ENCODE measurements around the gene CPXM1. TPM values are rescaled to one million over a fixed set of nuclear protein-coding genes. Genes with fewer than 3 reads are reported as not detected.

The CPXM1 gene
- total RNA-seq = 10 to 100 TPM in 1 of 2 donors, 1 to 10 TPM in 1; 5.1 to 29.1 TPM
- 1 to 10 TPM; 1.5 to 3.3 TPM for polyA plus RNA-seq
- long read RNA-seq, donor 1, transcript CPXM1-201 (14 exons, 2,391 nt) = major isoform, 17 of 46 reads
- long read RNA-seq, donor 1, partial matches to known transcripts = 29 of 46 reads
- long read RNA-seq, donor 1, other reads (novel, unspliced or antisense) = 0 of 46 reads
- long read RNA-seq, donor 2, partial matches to known transcripts = 9 of 10 reads
- long read RNA-seq, donor 2, other reads (novel, unspliced or antisense) = 0 of 10 reads
- long read RNA-seq, donor 3, transcript CPXM1-201 (14 exons, 2,391 nt) = major isoform, 9 of 17 reads
- long read RNA-seq, donor 3, partial matches to known transcripts = 8 of 17 reads
- long read RNA-seq, donor 3, other reads (novel, unspliced or antisense) = 0 of 17 reads
- long read RNA-seq, donor 4, partial matches to known transcripts = 14 of 17 reads
- long read RNA-seq, donor 4, other reads (novel, unspliced or antisense) = 0 of 17 reads
- long read RNA-seq, donor 5, transcript CPXM1-201 (14 exons, 2,391 nt) = major isoform, 24 of 45 reads
- long read RNA-seq, donor 5, partial matches to known transcripts = 21 of 45 reads
- long read RNA-seq, donor 5, other reads (novel, unspliced or antisense) = 0 of 45 reads

GRCh38 chr20:2800521-2801285 lies at the start of gene CPXM1:
Gene CPXM1 (minus strand): TSS chr20:2800627. CDS start chr20:2800572, 55 bp downstream.
- peak; percentile 80 to 83 (median 82) for DNase-seq
- ATAC-seq (ENCODE audit: insufficient read depth, low FRiP score) = peak; percentile 30
- no peak for TF ChIP-seq CTCF (IDR thresholded peaks at IDR 0.05; ENCODE audit: control extremely low read depth, extremely low read depth)
- Histone ChIP-seq H3K4me1 (ENCODE audit: control insufficient read depth in 5 of 5, insufficient read depth in 5 of 5, low read length in 5 of 5) (peaks cover 0 to 18% (median 5%) of the 10 kb centered on the region in 5 donors), H3K27ac (ENCODE audit: low read depth in 1 of 2, low read length in 1 of 2) (no peak within 1 kb of the TSS), H3K9me3 (ENCODE audit: control insufficient read depth in 4 of 4, insufficient read depth in 3 of 4, low read length in 3 of 4) (peaks cover 0 to 2% (median 0%) of the 10 kb centered on the region in 4 donors), H3K36me3 (ENCODE audit: control insufficient read depth in 4 of 4, insufficient read depth in 4 of 4, low read length in 4 of 4) (peaks cover 0 to 16% (median 3%) of the 10 kb centered on the region in 4 donors), H3K27me3 (ENCODE audit: control insufficient read depth in 3 of 3, insufficient read depth in 3 of 3, low read length in 2 of 3) (peaks cover 14 to 45% (median 17%) of the 10 kb centered on the region in 3 donors), H3K9ac (ENCODE audit: insufficient read depth in 1 of 2, low read length in 2 of 2) (peak within 1 kb of the TSS in 1 of 2 donors; percentile 75), H3K4me3 (peak within 1 kb of the TSS; percentile 2)
- 2% methylated on average over 38 to 51 of the region's 52 CpGs for WGBS, 2 donors

GRCh38 chr20:2849529-2849928 lies 49.1 kb upstream of the CPXM1 start:
- Histone ChIP-seq H3K9me3 (ENCODE audit: control insufficient read depth in 4 of 4, insufficient read depth in 3 of 4, low read length in 3 of 4) (no peaks in the 10 kb centered on the region), H3K9ac (ENCODE audit: insufficient read depth in 1 of 2, low read length in 2 of 2) (no peak overlapping the region), H3K4me3 (no peak overlapping the region), H3K36me3 (ENCODE audit: control insufficient read depth in 4 of 4, insufficient read depth in 4 of 4, low read length in 4 of 4) (no peaks in the 10 kb centered on the region), H3K4me1 (ENCODE audit: control insufficient read depth in 5 of 5, insufficient read depth in 5 of 5, low read length in 5 of 5) (peaks cover 0 to 5% (median 0%) of the 10 kb centered on the region in 5 donors), H3K27ac (ENCODE audit: low read depth in 1 of 2, low read length in 1 of 2) (no peak overlapping the region), H3K27me3 (ENCODE audit: control insufficient read depth in 3 of 3, insufficient read depth in 3 of 3, low read length in 2 of 3) (no peaks in the 10 kb centered on the region)
- WGBS, 2 donors = 89 to 93% methylated on average over 4 of the region's 4 CpGs
- ATAC-seq (ENCODE audit: insufficient read depth, low FRiP score) (no peak), DNase-seq (no peak)
- no peak for TF ChIP-seq CTCF (IDR thresholded peaks at IDR 0.05; ENCODE audit: control extremely low read depth, extremely low read depth)

- TF ChIP-seq CTCF (IDR thresholded peaks at IDR 0.05; ENCODE audit: control extremely low read depth, extremely low read depth) = no peak
- no peak for ATAC-seq (ENCODE audit: insufficient read depth, low FRiP score)
- Histone ChIP-seq H3K36me3 (ENCODE audit: control insufficient read depth in 4 of 4, insufficient read depth in 4 of 4, low read length in 4 of 4) (peaks cover 0 to 5% (median 0%) of the 10 kb centered on the region in 4 donors), H3K9ac (ENCODE audit: insufficient read depth in 1 of 2, low read length in 2 of 2) (no peak overlapping the region), H3K9me3 (ENCODE audit: control insufficient read depth in 4 of 4, insufficient read depth in 3 of 4, low read length in 3 of 4) (no peaks in the 10 kb centered on the region), H3K27ac (ENCODE audit: low read depth in 1 of 2, low read length in 1 of 2) (no peak overlapping the region), H3K27me3 (ENCODE audit: control insufficient read depth in 3 of 3, insufficient read depth in 3 of 3, low read length in 2 of 3) (no peaks in the 10 kb centered on the region), H3K4me3 (no peak overlapping the region), H3K4me1 (ENCODE audit: control insufficient read depth in 5 of 5, insufficient read depth in 5 of 5, low read length in 5 of 5) (peaks cover 0 to 5% (median 0%) of the 10 kb centered on the region in 5 donors)
- WGBS, 2 donors = 95 to 99% methylated on average over 4 of the region's 4 CpGs
- no peak for DNase-seq
These were observed 47.4 kb upstream of the CPXM1 start for GRCh38 chr20:2847802-2848201.

Measured in lung (tissue), 16 donors.